ENCODE results near the gene REM1. TPM values are rescaled to one million over a fixed set of nuclear protein-coding genes. Genes with fewer than 3 reads are reported as not detected.
"Not testable (repeated sequence)": the region's sequence is repeated elsewhere in the genome, so short reads cannot be mapped to it uniquely, and the experiment has no call there.

Gene REM1
- total RNA-seq, 1 experiment from 2014 or later = not detected

GRCh38 chr20:31516166-31516565 is 41.1 kb downstream of the REM1 start:
- BruUV-seq (replicated peaks) = TSS peak; percentile 42
- peak overlapping the region; percentile 90 for H3K4me3 ChIP-seq (ENCODE audit: low read depth, low read length, poor library complexity, severe bottlenecking)

DNA sequence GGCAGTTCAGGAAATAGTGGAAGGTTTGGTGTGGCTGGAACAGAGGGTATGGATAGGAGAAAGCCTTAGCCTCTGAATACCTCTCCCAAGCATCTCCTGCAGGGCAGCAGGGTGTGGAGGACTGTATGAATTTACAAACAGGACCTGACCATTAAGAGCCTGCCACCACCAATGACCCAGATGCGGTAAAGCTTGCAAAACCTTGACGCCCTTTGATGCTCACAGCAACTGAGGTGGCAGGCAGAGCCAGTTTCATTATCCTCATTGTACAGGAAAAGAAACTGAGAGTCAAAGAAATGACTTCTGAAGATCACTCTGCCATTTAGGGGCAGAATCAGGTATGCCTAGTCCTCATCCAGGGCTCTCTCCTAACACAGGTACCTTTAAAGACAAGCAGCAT is 41.6 kb downstream of the REM1 start:
- peaks cover 13% of the 10 kb centered on the region for H3K4me1 ChIP-seq (ENCODE audit: insufficient read depth, low read length, poor library complexity, severe bottlenecking)
- peak overlapping the region; percentile 86 for H3K27ac ChIP-seq (ENCODE audit: low read depth, low read length, poor library complexity, severe bottlenecking)
- no TSS peak for BruUV-seq (replicated peaks)
- ChIA-PET POLR2A (ENCODE audit: low non-redundant PET) (no interaction called here), CTCF (no interaction called here)
- no peaks in the 10 kb centered on the region for H3K9me3 ChIP-seq (ENCODE audit: low read depth, low read length, poor library complexity, severe bottlenecking)
- intact Hi-C loops (cut with micrococcal nuclease; ENCODE audit: unreplicated experiment) = no loop called here
- no peak overlapping the region for H3K4me3 ChIP-seq (ENCODE audit: low read depth, low read length, poor library complexity, severe bottlenecking)
- no peaks in the 10 kb centered on the region for H3K27me3 ChIP-seq (replicated peaks; ENCODE audit: insufficient read depth, low read depth, low read length, poor library complexity)
- H3K36me3 ChIP-seq (ENCODE audit: insufficient read depth, low read length, poor library complexity, severe bottlenecking) = peaks cover 7% of the 10 kb centered on the region
- no peak for TF ChIP-seq EZH2 (IDR thresholded peaks at IDR 0.05; ENCODE audit: borderline replicate concordance, low read depth, low read length, poor library complexity, severe bottlenecking)
- no peak for TF ChIP-seq CTCF (conservative IDR thresholded peaks at IDR 0.05; ENCODE audit: low read depth, low read length)
- no peak for DNase-seq (ENCODE audit: low spot score)

More at GRCh38 chr20:31516166-31516565, 41.1 kb downstream of the REM1 start:
- DNase-seq (ENCODE audit: low spot score) = no peak
- peaks cover 13% of the 10 kb centered on the region for H3K4me1 ChIP-seq (ENCODE audit: insufficient read depth, low read length, poor library complexity, severe bottlenecking)
- POLR2A ChIA-PET (ENCODE audit: low non-redundant PET) = no interaction called here
- no peaks in the 10 kb centered on the region for H3K27me3 ChIP-seq (replicated peaks; ENCODE audit: insufficient read depth, low read depth, low read length, poor library complexity)
- H3K27ac ChIP-seq (ENCODE audit: low read depth, low read length, poor library complexity, severe bottlenecking) = peak overlapping the region; percentile 86
- no peak for TF ChIP-seq CTCF (conservative IDR thresholded peaks at IDR 0.05; ENCODE audit: low read depth, low read length)
- no peak for TF ChIP-seq EZH2 (IDR thresholded peaks at IDR 0.05; ENCODE audit: borderline replicate concordance, low read depth, low read length, poor library complexity, severe bottlenecking)
- H3K36me3 ChIP-seq (ENCODE audit: insufficient read depth, low read length, poor library complexity, severe bottlenecking) = peaks cover 7% of the 10 kb centered on the region
- H3K9me3 ChIP-seq (ENCODE audit: low read depth, low read length, poor library complexity, severe bottlenecking) = no peaks in the 10 kb centered on the region
- intact Hi-C loops (cut with micrococcal nuclease; ENCODE audit: unreplicated experiment) = no loop called here
- CTCF ChIA-PET = no interaction called here

- Histone ChIP-seq H3K4me3 (ENCODE audit: low read depth, low read length, poor library complexity, severe bottlenecking) (no peak overlapping the region), H3K27ac (ENCODE audit: low read depth, low read length, poor library complexity, severe bottlenecking) (no peak overlapping the region), H3K27me3 (replicated peaks; ENCODE audit: insufficient read depth, low read depth, low read length, poor library complexity) (no peaks in the 10 kb centered on the region), H3K36me3 (ENCODE audit: insufficient read depth, low read length, poor library complexity, severe bottlenecking) (peaks cover 7% of the 10 kb centered on the region), H3K4me1 (ENCODE audit: insufficient read depth, low read length, poor library complexity, severe bottlenecking) (peaks cover 13% of the 10 kb centered on the region), H3K9me3 (ENCODE audit: low read depth, low read length, poor library complexity, severe bottlenecking) (no peaks in the 10 kb centered on the region)
- peak; percentile 60 for DNase-seq (ENCODE audit: low spot score)
- no TSS peak for BruUV-seq (replicated peaks)
- intact Hi-C loops (cut with micrococcal nuclease; ENCODE audit: unreplicated experiment) = no loop called here
- ChIA-PET CTCF (no interaction called here), POLR2A (ENCODE audit: low non-redundant PET) (no interaction called here)
- TF ChIP-seq CTCF (conservative IDR thresholded peaks at IDR 0.05; ENCODE audit: low read depth, low read length) = peak; percentile 33; the same call in 1 of the 2 replicates
- TF ChIP-seq EZH2 (IDR thresholded peaks at IDR 0.05; ENCODE audit: borderline replicate concordance, low read depth, low read length, poor library complexity, severe bottlenecking) = no peak
These were observed 42.3 kb downstream of the REM1 start for GRCh38 chr20:31517373-31517772.

GRCh38 chr20:31521267-31521666 is 46.2 kb downstream of the REM1 start:
- POLR2A ChIA-PET (ENCODE audit: low non-redundant PET); H3K27me3 ChIP-seq (replicated peaks; ENCODE audit: insufficient read depth, low read depth, low read length, poor library complexity); H3K27ac ChIP-seq (ENCODE audit: low read depth, low read length, poor library complexity, severe bottlenecking); DNase-seq (ENCODE audit: low spot score); H3K36me3 ChIP-seq (ENCODE audit: insufficient read depth, low read length, poor library complexity, severe bottlenecking); H3K4me3 ChIP-seq (ENCODE audit: low read depth, low read length, poor library complexity, severe bottlenecking); H3K4me1 ChIP-seq (ENCODE audit: insufficient read depth, low read length, poor library complexity, severe bottlenecking); BruUV-seq (replicated peaks); H3K9me3 ChIP-seq (ENCODE audit: low read depth, low read length, poor library complexity, severe bottlenecking); intact Hi-C loops (cut with micrococcal nuclease; ENCODE audit: unreplicated experiment): not testable (repeated sequence)
- CTCF ChIA-PET = interaction anchor here (1.1 kb wide), 1 partner anchor 41 kb away, joined by 4 read pairs; no protein-coding TSS in a partner anchor

Measured in A673 (cell line).